Fibroblast of the aortic adventitia (primary cell): Measurements from ENCODE around the gene CDK11B. TPM values are rescaled to one million over a fixed set of nuclear protein-coding genes. Genes with fewer than 3 reads are reported as not detected.
"Not testable (repeated sequence)": the region's sequence is repeated elsewhere in the genome, so short reads cannot be mapped to it uniquely, and the experiment has no call there.

Experiments
- DNase-seq: peaks from one replicate; pipeline ENCODE4 v3.0.0-alpha.2; 2010; ENCODE audit warnings: low read depth
- H3K4me3 ChIP-seq: 2 replicates; pipeline ENCODE4 v1.5.1; 2011; ENCODE audit warnings: low read depth, mild to moderate bottlenecking, control low read depth, low read length, moderate library complexity
- CTCF ChIP-seq: IDR thresholded peaks from 2 replicates; pipeline ENCODE4 v1.5.1; 2011; ENCODE audit warnings: mild to moderate bottlenecking, low read length, control low read depth, inconsistent platforms; ENCODE audit not compliant: insufficient read depth
- total RNA-seq: library from RNA; depleted of rRNA; stranded (reverse); fragments of >200 nt; gene quantifications from 2 replicates; pipeline ENCODE4 v1.2.3, GENCODE V29; 2012; ENCODE audit warnings: low replicate concordance

CDK11B gene
- total RNA-seq, 1 donor = 10.5 TPM

GRCh38 chr1:1670866-1671265, 12.1 kb upstream of the CDK11B start:
- no peak overlapping the region for H3K4me3 ChIP-seq
- TF ChIP-seq CTCF = no peak
- DNase-seq = no peak

GRCh38 chr1:1669468-1670440, 10.9 kb upstream of the CDK11B start:
- DNase-seq = no peak
- H3K4me3 ChIP-seq = no peak overlapping the region
- TF ChIP-seq CTCF = no peak

- no peak for TF ChIP-seq CTCF
- no peak overlapping the region for H3K4me3 ChIP-seq
- DNase-seq = no peak
Observed at GRCh38 chr1:1666526-1666925, 7.7 kb upstream of the CDK11B start.

GRCh38 chr1:1665815-1666251, 7.0 kb upstream of the CDK11B start:
- DNase-seq = no peak
- no peak overlapping the region for H3K4me3 ChIP-seq
- TF ChIP-seq CTCF = peak; percentile 37

- no peak for DNase-seq
- no peak for TF ChIP-seq CTCF
- no peak overlapping the region for H3K4me3 ChIP-seq
Observed at GRCh38 chr1:1664941-1665814, 6.4 kb upstream of the CDK11B start.

- H3K4me3 ChIP-seq, DNase-seq: not testable (repeated sequence)
Observed at GRCh38 chr1:1664318-1664717, 5.5 kb upstream of the CDK11B start.

- DNase-seq, H3K4me3 ChIP-seq: not testable (repeated sequence)
Observed at GRCh38 chr1:1662830-1663560, 4.2 kb upstream of the CDK11B start.

GRCh38 chr1:1662392-1662791, 3.6 kb upstream of the CDK11B start:
- not testable (repeated sequence) for H3K4me3 ChIP-seq
- DNase-seq = peak; percentile 33

- H3K4me3 ChIP-seq, DNase-seq: not testable (repeated sequence)
Observed at GRCh38 chr1:1648265-1648664, 10.5 kb downstream of the CDK11B start.

GRCh38 chr1:1647567-1648241, 11.1 kb downstream of the CDK11B start:
- not testable (repeated sequence) for H3K4me3 ChIP-seq, DNase-seq

GRCh38 chr1:1646326-1646725, 12.5 kb downstream of the CDK11B start:
- DNase-seq, H3K4me3 ChIP-seq: not testable (repeated sequence)
